Nephron progenitor cell (in vitro differentiated cells): ENCODE results near the gene STRADB.

Experiments used
- DNase-seq: peaks from one replicate; pipeline ENCODE4 v3.0.0; 2021
- H3K27ac Mint-ChIP-seq: 2 replicates; pipeline ENCODE4 v1.8.0; 2021; ENCODE audit warnings: mild to moderate bottlenecking, moderate library complexity, mixed read lengths
- H3K27me3 Mint-ChIP-seq: 2 replicates; pipeline ENCODE4 v1.8.0; 2021; ENCODE audit warnings: mild to moderate bottlenecking, low read depth, mixed read lengths; ENCODE audit not compliant: poor library complexity
- H3K36me3 Mint-ChIP-seq: 2 replicates; pipeline ENCODE4 v1.8.0; 2021; ENCODE audit warnings: low read depth, mixed read lengths
- H3K4me1 Mint-ChIP-seq: 2 replicates; pipeline ENCODE4 v1.8.0; 2021; ENCODE audit warnings: mixed read lengths
- H3K4me3 Mint-ChIP-seq: 2 replicates; pipeline ENCODE4 v1.8.0; 2021; ENCODE audit warnings: mild to moderate bottlenecking, moderate library complexity, mixed read lengths
- H3K9me3 Mint-ChIP-seq: 2 replicates; pipeline ENCODE4 v1.8.0; 2021; ENCODE audit warnings: mild to moderate bottlenecking, moderate library complexity, mixed read lengths
- CTCF ChIP-seq: fragments of 200-600 bp; sonication (generic); IDR thresholded peaks from 2 replicates; pipeline ENCODE4 v1.5.0; 2021; ENCODE audit warnings: antibody characterized with exemption

STRADB gene

GRCh38 chr2:201414099-201415023 lies 37.2 kb upstream of the STRADB start:
- Mint-ChIP-seq H3K27me3 (no peaks in the 10 kb centered on the region), H3K36me3 (peaks cover 7% of the 10 kb centered on the region), H3K4me1 (no peaks in the 10 kb centered on the region), H3K9me3 (no peaks in the 10 kb centered on the region), H3K27ac (no peak overlapping the region), H3K4me3 (no peak overlapping the region)
- DNase-seq: no peak
- TF ChIP-seq CTCF: no peak

- Mint-ChIP-seq H3K27ac (no peak overlapping the region), H3K4me3 (no peak overlapping the region), H3K27me3 (no peaks in the 10 kb centered on the region), H3K36me3 (peaks cover 7% of the 10 kb centered on the region), H3K9me3 (no peaks in the 10 kb centered on the region), H3K4me1 (no peaks in the 10 kb centered on the region)
- no peak for TF ChIP-seq CTCF
- no peak for DNase-seq
These were observed 36.4 kb upstream of the STRADB start for GRCh38 chr2:201415149-201415548.

GRCh38 chr2:201419057-201419635 lies 32.4 kb upstream of the STRADB start:
- Mint-ChIP-seq H3K27me3 (no peaks in the 10 kb centered on the region), H3K36me3 (no peaks in the 10 kb centered on the region), H3K4me3 (no peak overlapping the region), H3K4me1 (no peaks in the 10 kb centered on the region), H3K27ac (no peak overlapping the region), H3K9me3 (no peaks in the 10 kb centered on the region)
- DNase-seq: no peak
- TF ChIP-seq CTCF: no peak

- no peak overlapping the region for H3K4me3 Mint-ChIP-seq
- no peak for TF ChIP-seq CTCF
- no peaks in the 10 kb centered on the region for H3K9me3 Mint-ChIP-seq
- H3K36me3 Mint-ChIP-seq: no peaks in the 10 kb centered on the region
- H3K27ac Mint-ChIP-seq: no peak overlapping the region
- no peaks in the 10 kb centered on the region for H3K27me3 Mint-ChIP-seq
- DNase-seq: no peak
- H3K4me1 Mint-ChIP-seq: no peaks in the 10 kb centered on the region
These were observed 31.6 kb upstream of the STRADB start for GRCh38 chr2:201419986-201420385.

- no peak for TF ChIP-seq CTCF
These were observed 31.0 kb upstream of the STRADB start for GRCh38 chr2:201420442-201421113.

More at GRCh38 chr2:201420442-201421113, 31.0 kb upstream of the STRADB start:
- DNase-seq: no peak
- no peaks in the 10 kb centered on the region for H3K4me1 Mint-ChIP-seq
- H3K9me3 Mint-ChIP-seq: no peaks in the 10 kb centered on the region
- no peak overlapping the region for H3K4me3 Mint-ChIP-seq
- no peaks in the 10 kb centered on the region for H3K27me3 Mint-ChIP-seq
- no peaks in the 10 kb centered on the region for H3K36me3 Mint-ChIP-seq
- no peak overlapping the region for H3K27ac Mint-ChIP-seq
